Psoas muscle (tissue), 8 donors: ENCODE data around the gene EIF2S2. TPM values are rescaled to one million over a fixed set of nuclear protein-coding genes. Genes with fewer than 3 reads are reported as not detected.

ENCODE experiments used
- ATAC-seq, 4 donors: fragments of 200-7000 bp; cut with Tn5 transposase; one replicate each; pipeline ENCODE4 v1.9.1; 2020; ENCODE audit warnings: moderate library complexity in 3 of 4, mild to moderate bottlenecking in 2 of 4
- DNase-seq, 2 donors: peaks; one replicate each; pipeline ENCODE4 v3.0.0-alpha.2; 2020
- H3K27ac ChIP-seq: fragments of 200-600 bp; one replicate; pipeline ENCODE4 v1.8.0; 2022
- H3K27me3 ChIP-seq, 3 donors: fragments of 200-600 bp in 1 of 3; one replicate each; pipeline versions ENCODE4 v1.6.1 to v1.8.0; 2013 to 2022; ENCODE audit warnings: low read length in 2 of 3, mild to moderate bottlenecking in 2 of 3, moderate library complexity in 1 of 3; ENCODE audit not compliant: insufficient read depth in 3 of 3
- H3K36me3 ChIP-seq, 2 donors: fragments of 200-600 bp in 1 of 2; one replicate each; pipeline versions ENCODE4 v1.6.1 to v1.8.0; 2013 to 2022; ENCODE audit warnings: low read depth in 1 of 2, mild to moderate bottlenecking in 1 of 2, moderate library complexity in 1 of 2; ENCODE audit not compliant: insufficient read depth in 1 of 2
- H3K4me1 ChIP-seq: fragments of 200-600 bp; one replicate; pipeline ENCODE4 v1.8.0; 2022
- H3K4me3 ChIP-seq: fragments of 200-600 bp; one replicate; pipeline ENCODE4 v1.8.0; 2022; ENCODE audit warnings: mild to moderate bottlenecking
- H3K9me3 ChIP-seq: fragments of 200-600 bp; one replicate; pipeline ENCODE4 v1.8.0; 2022
- WGBS, 3 donors: extraction: QIAGEN DNeasy Blood & Tissue Kit; methylation state at CpG; one replicate each; pipeline versions ENCODE4 v1.1.6 to v1.1.7; 2013; 5-methylcytosine and 5-hydroxymethylcytosine counted together
- intact Hi-C, 2 donors: fragments of 100-400 bp; cut with DNase I; formaldehyde crosslinking; loops; one replicate each; pipeline versions ENCODE4 v1.11.0 to v1.14.2; 2022
- polyA plus RNA-seq, 3 donors: library from polyadenylated mRNA; stranded (reverse); fragments of 200-250 nt; gene quantifications; one replicate each; pipeline ENCODE4 v1.2.3, GENCODE V29; 2013
- total RNA-seq, 4 donors: library from RNA; stranded (reverse); fragmentation: NEBNext Ultra II Directional in 2 of 4; extraction: Animal tissue kit (Norgen Biotek cat#: 25700) in 2 of 4; gene quantifications; one replicate each; pipeline versions ENCODE4 v1.2.1 to v1.2.4, GENCODE V29; 2021 to 2023
- TF ChIP-seq, protein P1 (sequence below): fragments of 200-600 bp; IDR thresholded peaks from one replicate; pipeline ENCODE4 v1.8.0; 2022; ENCODE audit warnings: antibody characterized with exemption
- donor health status: healthy with polysubstance abuse.
- donor health status: DM: no; HTN: no; CAD: no; lungs with moderate emphysema.
- donor health status: Bipolar disorder and iron deficiency.
- donor health status: healthy.
- donor health status: DM: yes; HTN: yes; CAD: no.
- donor health status: DM: no; HTN: no; CAD: no.
- donor health status: DM: no; HTN: no; CAD: no.
- donor health status: DM: yes; HTN: yes; CAD: no.

EIF2S2 gene
- total and polyA plus RNA-seq, 7 donors: 49.4 to 219 (median 88.9) TPM

DNA sequence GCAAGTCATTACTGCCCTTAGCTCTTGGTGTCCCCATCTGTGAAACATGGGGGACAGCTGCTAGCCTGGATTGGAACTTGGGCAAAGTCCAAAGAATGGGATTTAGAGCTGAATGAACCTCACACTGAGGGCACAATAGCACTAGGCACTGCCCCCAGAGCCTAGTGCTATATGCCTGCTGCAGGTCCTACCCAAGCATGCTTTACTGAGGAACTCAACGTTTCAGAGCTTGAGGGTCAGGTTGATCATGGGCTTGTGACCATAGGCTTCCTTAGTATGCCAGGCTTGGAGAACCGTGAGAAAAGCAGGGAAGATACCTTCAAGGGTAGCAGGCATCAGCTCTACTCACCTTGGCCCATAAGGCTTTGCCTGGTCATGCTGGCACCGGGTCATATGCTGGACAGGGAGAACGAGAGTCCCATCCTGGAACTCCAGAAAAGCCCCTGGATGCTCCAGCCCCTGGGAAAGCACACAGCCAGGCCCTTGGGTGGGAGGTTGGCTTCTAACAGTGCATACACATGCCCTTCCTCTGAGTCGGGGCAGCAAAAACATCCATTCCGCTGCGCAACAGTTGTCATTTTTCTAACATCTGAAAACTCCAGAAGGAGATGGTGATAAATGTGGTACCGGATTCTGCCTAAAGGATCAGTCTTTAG, 29.7 kb downstream of the EIF2S2 start:
- Histone ChIP-seq H3K27me3 (no peaks in the 10 kb centered on the region), H3K36me3 (peaks cover 4 to 81% of the 10 kb centered on the region in 2 donors), H3K4me1 (peaks cover 19% of the 10 kb centered on the region), H3K9me3 (no peaks in the 10 kb centered on the region), H3K4me3 (no peak overlapping the region), H3K27ac (peak overlapping the region; percentile 67)
- DNase-seq (no peak), ATAC-seq (no peak)
- intact Hi-C loops: no loop called here
- WGBS, 3 donors: 64 to 84% (median 70%) methylated on average over 8 of the region's 8 CpGs
- TF ChIP-seq, protein P1, sequence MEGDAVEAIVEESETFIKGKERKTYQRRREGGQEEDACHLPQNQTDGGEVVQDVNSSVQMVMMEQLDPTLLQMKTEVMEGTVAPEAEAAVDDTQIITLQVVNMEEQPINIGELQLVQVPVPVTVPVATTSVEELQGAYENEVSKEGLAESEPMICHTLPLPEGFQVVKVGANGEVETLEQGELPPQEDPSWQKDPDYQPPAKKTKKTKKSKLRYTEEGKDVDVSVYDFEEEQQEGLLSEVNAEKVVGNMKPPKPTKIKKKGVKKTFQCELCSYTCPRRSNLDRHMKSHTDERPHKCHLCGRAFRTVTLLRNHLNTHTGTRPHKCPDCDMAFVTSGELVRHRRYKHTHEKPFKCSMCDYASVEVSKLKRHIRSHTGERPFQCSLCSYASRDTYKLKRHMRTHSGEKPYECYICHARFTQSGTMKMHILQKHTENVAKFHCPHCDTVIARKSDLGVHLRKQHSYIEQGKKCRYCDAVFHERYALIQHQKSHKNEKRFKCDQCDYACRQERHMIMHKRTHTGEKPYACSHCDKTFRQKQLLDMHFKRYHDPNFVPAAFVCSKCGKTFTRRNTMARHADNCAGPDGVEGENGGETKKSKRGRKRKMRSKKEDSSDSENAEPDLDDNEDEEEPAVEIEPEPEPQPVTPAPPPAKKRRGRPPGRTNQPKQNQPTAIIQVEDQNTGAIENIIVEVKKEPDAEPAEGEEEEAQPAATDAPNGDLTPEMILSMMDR: no peak

DNA sequence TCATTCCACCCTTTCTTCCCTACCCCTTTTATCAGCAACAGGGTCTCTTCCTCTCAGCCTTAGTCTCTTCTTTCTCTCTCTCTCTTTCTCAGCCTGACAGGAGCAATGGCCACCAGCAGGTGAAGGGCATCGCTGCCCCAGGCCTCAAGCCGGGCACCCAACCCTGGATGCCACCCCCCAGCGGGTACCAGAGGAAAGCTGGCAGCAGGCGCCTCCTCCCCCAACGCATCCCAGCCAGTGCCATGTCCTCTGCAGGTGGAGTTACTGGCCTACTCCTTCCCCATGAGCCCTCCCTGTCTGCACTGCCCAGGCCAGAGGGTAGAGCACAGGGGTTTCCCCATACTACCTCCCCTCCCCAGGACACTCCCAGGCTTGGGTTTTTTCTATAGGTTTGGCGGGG, 32.2 kb downstream of the EIF2S2 start:
- H3K4me3 ChIP-seq: no peak overlapping the region
- peaks cover 19% of the 10 kb centered on the region for H3K4me1 ChIP-seq
- H3K27ac ChIP-seq: no peak overlapping the region
- WGBS, 3 donors: 92 to 98% (median 97%) methylated on average over 6 of the region's 6 CpGs
- no peaks in the 10 kb centered on the region for H3K9me3 ChIP-seq
- intact Hi-C loops: loop anchor here (5.0 to 10.0 kb wide), 2 partner anchors 37 to 45 kb away; no protein-coding TSS in a partner anchor
- no peak for ATAC-seq
- peaks cover 4 to 81% of the 10 kb centered on the region in 2 donors for H3K36me3 ChIP-seq
- no peak for DNase-seq
- TF ChIP-seq, protein P1: no peak
- H3K27me3 ChIP-seq: no peaks in the 10 kb centered on the region

DNA sequence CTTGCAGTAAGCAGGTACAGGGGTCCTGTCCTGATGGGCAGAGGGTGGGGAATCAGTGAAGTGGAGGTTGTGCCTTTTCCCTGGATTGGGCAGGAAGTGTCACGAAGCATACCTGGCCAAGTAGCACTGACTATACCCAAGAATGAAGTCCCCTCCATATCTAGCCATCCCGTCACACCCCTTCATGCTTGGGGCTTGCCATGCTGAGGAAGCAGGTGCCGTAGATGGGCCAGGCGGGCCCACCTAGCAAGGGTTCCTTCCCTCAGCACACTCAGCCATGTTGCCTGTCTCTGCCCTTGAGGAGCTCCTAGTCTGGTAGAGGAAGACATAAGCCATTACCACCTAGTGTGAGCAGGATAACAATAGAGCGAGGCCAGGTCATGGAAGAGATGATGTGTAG, 33.5 kb downstream of the EIF2S2 start:
- peaks cover 4 to 83% of the 10 kb centered on the region in 2 donors for H3K36me3 ChIP-seq
- no peak overlapping the region for H3K27ac ChIP-seq
- no peak overlapping the region for H3K4me3 ChIP-seq
- peaks cover 16% of the 10 kb centered on the region for H3K4me1 ChIP-seq
- H3K9me3 ChIP-seq: no peaks in the 10 kb centered on the region
- DNase-seq: no peak
- TF ChIP-seq, protein P1: no peak
- no peak for ATAC-seq
- H3K27me3 ChIP-seq: no peaks in the 10 kb centered on the region
- intact Hi-C loops: loop anchor here (5.0 to 10.0 kb wide), 2 partner anchors 39 to 46 kb away; no protein-coding TSS in a partner anchor
- 96 to 98% (median 98%) methylated on average over 5 of the region's 5 CpGs for WGBS, 3 donors

DNA sequence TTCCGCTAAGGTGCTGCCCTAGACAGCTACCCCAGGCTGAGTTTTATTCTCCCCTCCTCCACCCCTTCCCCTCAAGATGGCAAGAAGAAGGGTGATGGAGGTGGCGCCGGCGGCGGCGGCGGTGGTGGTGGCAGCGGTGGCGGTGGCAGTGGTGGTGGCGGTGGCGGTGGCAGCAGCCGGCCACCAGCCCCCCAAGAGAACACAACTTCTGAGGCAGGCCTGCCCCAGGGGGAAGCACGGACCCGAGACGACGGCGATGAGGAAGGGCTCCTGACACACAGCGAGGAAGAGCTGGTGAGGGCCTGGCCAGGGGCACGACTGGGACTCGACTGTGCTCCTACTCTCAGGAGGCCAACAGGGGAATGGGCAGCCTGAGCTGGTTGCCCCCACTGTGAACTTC, 35.1 kb downstream of the EIF2S2 start:
- H3K27me3 ChIP-seq: no peaks in the 10 kb centered on the region
- no peak for ATAC-seq
- intact Hi-C loops: loop anchor here (5.0 to 10.0 kb wide), 2 partner anchors 40 to 48 kb away; no protein-coding TSS in a partner anchor
- peaks cover 1% of the 10 kb centered on the region for H3K4me1 ChIP-seq
- H3K9me3 ChIP-seq: no peaks in the 10 kb centered on the region
- TF ChIP-seq, protein P1: no peak
- H3K36me3 ChIP-seq: peaks cover 4 to 89% of the 10 kb centered on the region in 2 donors
- WGBS, 3 donors: 85 to 92% (median 90%) methylated on average over 9 to 20 of the region's 20 CpGs
- no peak for DNase-seq
- no peak overlapping the region for H3K4me3 ChIP-seq
- no peak overlapping the region for H3K27ac ChIP-seq
